CD4-positive, alpha-beta memory T cell (primary cell): ENCODE results near the gene VGLL3. TPM values are rescaled to one million over a fixed set of nuclear protein-coding genes. Genes with fewer than 3 reads are reported as not detected.

Experiments
- CTCF ChIA-PET: fragments of 350-600 bp; sonication (Branson Sonifier 250); formaldehyde crosslinking; loops from one replicate; lab custom pipeline; 2021; ENCODE audit warnings: inconsistent platforms; ENCODE audit not compliant: partially characterized antibody; lab: Charles Lee
- POLR2A ChIA-PET: fragments of 350-600 bp; sonication (Branson Sonifier 250); formaldehyde crosslinking; loops from one replicate; lab custom pipeline; 2021; ENCODE audit not compliant: partially characterized antibody; lab: Charles Lee
- DNase-seq, 5 donors: peaks; one replicate each; pipeline versions ENCODE4 v3.0.0 to v3.0.0-alpha.2; 2020 to 2022; ENCODE audit warnings: mixed read lengths in 1 of 5
- H3K27ac ChIP-seq: one replicate; pipeline ENCODE4 v1.7.0; 2013; ENCODE audit warnings: low read depth, low read length
- H3K27me3 ChIP-seq: 2 replicates; pipeline ENCODE4 v1.7.0; 2013; ENCODE audit warnings: mild to moderate bottlenecking, low read length, moderate library complexity; ENCODE audit not compliant: insufficient read depth
- H3K36me3 ChIP-seq: 2 replicates; pipeline ENCODE4 v1.7.0; 2013; ENCODE audit warnings: mild to moderate bottlenecking, low read length, moderate library complexity; ENCODE audit not compliant: insufficient read depth
- H3K4me1 ChIP-seq: 2 replicates; pipeline ENCODE4 v1.7.0; 2013; ENCODE audit warnings: mild to moderate bottlenecking, low read length, moderate library complexity; ENCODE audit not compliant: insufficient read depth
- H3K4me3 ChIP-seq, 2 donors: one replicate each; pipeline ENCODE4 v1.7.0; 2013; ENCODE audit warnings: low read length in 2 of 2, mild to moderate bottlenecking in 1 of 2
- H3K9me3 ChIP-seq, 2 donors: one replicate each; pipeline ENCODE4 v1.7.0; 2013; ENCODE audit warnings: low read length in 2 of 2, control low read depth in 1 of 2; ENCODE audit not compliant: control insufficient read depth in 1 of 2
- H3K27ac Mint-ChIP-seq, 7 donors: one replicate each; pipeline ENCODE4 v1.8.0; 2020 to 2021; ENCODE audit warnings: mixed read lengths in 7 of 7, mild to moderate bottlenecking in 6 of 7, inconsistent platforms in 3 of 7, moderate library complexity in 3 of 7
- H3K27me3 Mint-ChIP-seq, 2 donors: one replicate each; pipeline ENCODE4 v1.8.0; 2020 to 2021; ENCODE audit warnings: mixed read lengths in 2 of 2
- H3K36me3 Mint-ChIP-seq, 2 donors: one replicate each; pipeline ENCODE4 v1.8.0; 2020 to 2021; ENCODE audit warnings: mixed read lengths in 2 of 2, inconsistent platforms in 1 of 2, mild to moderate bottlenecking in 1 of 2
- H3K4me1 Mint-ChIP-seq, 4 donors: one replicate each; pipeline ENCODE4 v1.8.0; 2020 to 2021; ENCODE audit warnings: mixed read lengths in 4 of 4, mild to moderate bottlenecking in 1 of 4
- H3K4me3 Mint-ChIP-seq, 8 donors: one replicate each; pipeline ENCODE4 v1.8.0; 2020 to 2021; ENCODE audit warnings: mixed read lengths in 8 of 8, mild to moderate bottlenecking in 7 of 8, moderate library complexity in 6 of 8, inconsistent platforms in 3 of 8
- H3K9me3 Mint-ChIP-seq, 8 donors: one replicate each; pipeline ENCODE4 v1.8.0; 2020 to 2021; ENCODE audit warnings: mixed read lengths in 8 of 8, mild to moderate bottlenecking in 5 of 8, inconsistent platforms in 3 of 8, moderate library complexity in 1 of 8
- intact Hi-C: fragments of 100-400 bp; cut with micrococcal nuclease; formaldehyde crosslinking; loops from one replicate; pipeline ENCODE4 v1.15.1; 2023
- polyA plus RNA-seq, 2 donors: library from polyadenylated mRNA; unstranded; fragments of 300-500 nt; fragmentation: Illumina TruSeq; gene quantifications; one replicate each; pipeline ENCODE4 v1.2.3, GENCODE V29; 2021
- total RNA-seq, 2 experiments: library from RNA; stranded (reverse); gene quantifications; one replicate each; pipeline ENCODE4 v1.2.3, GENCODE V29; 2021

VGLL3 gene
- total and polyA plus RNA-seq, 4 experiments from 2014 or later = not detected

DNA sequence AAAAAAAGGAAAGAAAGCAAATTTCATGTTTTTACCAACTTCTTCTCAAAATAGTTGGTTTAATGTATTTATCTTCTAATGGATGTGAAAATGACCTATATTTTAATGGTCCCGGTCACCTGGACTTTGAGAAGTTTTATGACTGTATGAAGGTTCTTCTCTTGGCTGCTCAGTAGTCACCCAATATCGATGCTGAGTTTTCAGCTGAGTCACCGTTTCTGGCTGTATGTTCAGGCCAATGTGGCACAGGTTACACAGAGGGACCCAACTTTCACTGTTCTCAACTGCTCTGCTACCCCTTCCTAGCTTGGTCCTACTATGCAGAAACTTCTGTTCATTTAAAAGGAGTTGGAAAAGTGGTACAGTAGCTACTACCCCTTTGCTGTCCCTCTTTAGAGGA is 25.8 kb downstream of the VGLL3 start:
- no peak overlapping the region for H3K27ac ChIP-seq
- ChIA-PET CTCF (no interaction called here), POLR2A (no interaction called here)
- no peaks in the 10 kb centered on the region for H3K9me3 ChIP-seq
- Mint-ChIP-seq H3K4me1 (no peaks in the 10 kb centered on the region), H3K27me3 (no peaks in the 10 kb centered on the region), H3K4me3 (no peak overlapping the region), H3K36me3 (no peaks in the 10 kb centered on the region), H3K9me3 (peaks cover 0 to 13% (median 1%) of the 10 kb centered on the region in 8 donors), H3K27ac (no peak overlapping the region)
- intact Hi-C loops = no loop called here
- H3K27me3 ChIP-seq = no peaks in the 10 kb centered on the region
- no peak overlapping the region for H3K4me3 ChIP-seq
- no peak for DNase-seq
- H3K4me1 ChIP-seq = no peaks in the 10 kb centered on the region
- H3K36me3 ChIP-seq = no peaks in the 10 kb centered on the region

DNA sequence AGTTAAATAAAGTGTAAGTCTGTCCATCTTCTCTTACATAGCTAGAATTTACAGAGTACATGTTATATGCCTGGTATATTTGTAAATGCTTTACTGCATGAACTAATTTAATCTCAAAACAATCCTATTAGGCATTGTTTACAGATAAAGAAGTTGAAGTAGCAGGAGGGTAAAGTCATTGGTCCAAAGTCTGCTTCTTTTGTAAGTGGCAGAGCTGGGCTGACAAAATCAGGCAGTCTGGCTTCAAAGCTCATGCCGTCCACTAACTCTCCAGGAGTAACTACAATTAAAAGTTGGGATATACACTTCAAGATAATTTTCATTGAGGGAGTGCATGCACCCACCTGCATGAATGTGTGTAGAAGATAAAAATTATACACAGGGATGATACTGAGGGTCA is 27.3 kb downstream of the VGLL3 start:
- POLR2A ChIA-PET = no interaction called here
- Mint-ChIP-seq H3K36me3 (no peaks in the 10 kb centered on the region), H3K9me3 (peaks cover 0 to 13% (median 0%) of the 10 kb centered on the region in 8 donors), H3K4me1 (no peaks in the 10 kb centered on the region), H3K27me3 (no peaks in the 10 kb centered on the region), H3K27ac (no peak overlapping the region), H3K4me3 (no peak overlapping the region)
- no peaks in the 10 kb centered on the region for H3K36me3 ChIP-seq
- no peaks in the 10 kb centered on the region for H3K4me1 ChIP-seq
- CTCF ChIA-PET = no interaction called here
- no peak overlapping the region for H3K4me3 ChIP-seq
- H3K27ac ChIP-seq = no peak overlapping the region
- intact Hi-C loops = no loop called here
- no peaks in the 10 kb centered on the region for H3K27me3 ChIP-seq
- no peaks in the 10 kb centered on the region for H3K9me3 ChIP-seq
- DNase-seq = no peak

DNA sequence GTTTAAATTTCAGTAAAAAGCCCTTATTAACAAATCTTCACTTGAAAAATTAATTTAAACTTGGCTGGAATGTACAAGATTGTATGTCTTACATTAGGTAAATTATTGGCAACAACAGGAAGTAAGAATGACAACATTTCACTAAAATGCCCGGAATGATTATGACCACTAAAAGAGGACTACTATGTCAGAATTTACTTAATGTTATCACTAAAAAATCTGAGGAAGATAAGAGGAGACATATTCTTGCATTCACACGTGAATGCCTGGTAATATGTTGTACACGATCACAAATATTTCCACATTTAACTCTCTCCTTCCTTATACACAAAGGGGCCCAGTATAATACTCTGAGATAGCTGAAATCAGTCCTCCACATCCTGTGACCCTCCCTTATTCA is 29.7 kb downstream of the VGLL3 start:
- DNase-seq = no peak
- Mint-ChIP-seq H3K36me3 (no peaks in the 10 kb centered on the region), H3K9me3 (peaks cover 0 to 13% (median under 1%) of the 10 kb centered on the region in 8 donors), H3K27me3 (no peaks in the 10 kb centered on the region), H3K4me1 (no peaks in the 10 kb centered on the region), H3K27ac (no peak overlapping the region), H3K4me3 (no peak overlapping the region)
- intact Hi-C loops = no loop called here
- Histone ChIP-seq H3K27me3 (no peaks in the 10 kb centered on the region), H3K4me1 (no peaks in the 10 kb centered on the region), H3K4me3 (no peak overlapping the region), H3K9me3 (no peaks in the 10 kb centered on the region), H3K27ac (no peak overlapping the region), H3K36me3 (no peaks in the 10 kb centered on the region)
- POLR2A ChIA-PET = no interaction called here
- CTCF ChIA-PET = no interaction called here

DNA sequence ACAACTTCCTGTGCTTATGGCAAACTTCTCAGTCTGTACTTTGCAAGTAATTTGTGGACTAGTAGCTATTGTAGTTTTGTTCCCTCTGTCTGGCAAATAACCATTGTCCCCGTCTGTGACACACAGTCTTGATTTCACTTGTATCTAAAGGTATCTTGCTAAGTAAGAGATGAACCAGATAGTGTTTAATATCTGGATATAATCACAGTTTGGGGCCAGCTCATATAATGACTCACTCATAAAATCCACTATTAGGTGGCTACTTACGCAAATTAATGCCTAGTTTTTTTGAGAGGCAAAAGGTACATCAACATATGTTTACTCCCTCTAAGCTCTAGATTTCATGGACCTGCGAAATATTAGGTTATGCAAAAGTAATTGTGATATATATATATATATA is 30.4 kb downstream of the VGLL3 start:
- no peaks in the 10 kb centered on the region for H3K4me1 ChIP-seq
- H3K36me3 Mint-ChIP-seq = no peaks in the 10 kb centered on the region
- no peaks in the 10 kb centered on the region for H3K36me3 ChIP-seq
- H3K27ac Mint-ChIP-seq = no peak overlapping the region
- DNase-seq = no peak
- H3K4me3 Mint-ChIP-seq = no peak overlapping the region
- no peaks in the 10 kb centered on the region for H3K27me3 Mint-ChIP-seq
- ChIA-PET CTCF (no interaction called here), POLR2A (no interaction called here)
- no peaks in the 10 kb centered on the region for H3K9me3 ChIP-seq
- H3K9me3 Mint-ChIP-seq = peaks cover 0 to 8% (median under 1%) of the 10 kb centered on the region in 8 donors
- intact Hi-C loops = no loop called here
- no peak overlapping the region for H3K27ac ChIP-seq
- no peaks in the 10 kb centered on the region for H3K27me3 ChIP-seq
- H3K4me3 ChIP-seq = no peak overlapping the region
- H3K4me1 Mint-ChIP-seq = no peaks in the 10 kb centered on the region

DNA sequence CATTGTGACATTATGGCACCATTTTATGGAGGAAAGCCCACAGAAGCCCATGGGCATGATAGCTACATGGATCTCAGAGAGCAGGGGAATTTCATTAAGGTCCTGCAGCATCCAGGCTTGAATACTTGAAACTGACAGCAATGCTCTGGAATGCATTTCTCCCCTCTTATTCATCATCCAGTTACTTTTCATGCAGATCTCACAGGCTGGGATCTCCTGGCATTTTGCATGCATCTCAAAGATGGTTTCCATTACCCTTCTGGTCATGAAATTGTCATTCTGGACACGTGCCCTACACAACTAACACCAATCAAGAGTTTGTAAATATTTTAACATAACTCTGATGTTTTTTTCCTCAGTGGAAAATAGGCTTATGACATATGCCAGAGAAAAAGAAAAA is 32.4 kb downstream of the VGLL3 start:
- Histone ChIP-seq H3K9me3 (no peaks in the 10 kb centered on the region), H3K4me3 (no peak overlapping the region), H3K4me1 (no peaks in the 10 kb centered on the region), H3K27me3 (no peaks in the 10 kb centered on the region), H3K27ac (no peak overlapping the region), H3K36me3 (no peaks in the 10 kb centered on the region)
- Mint-ChIP-seq H3K36me3 (no peaks in the 10 kb centered on the region), H3K9me3 (peaks cover 0 to 4% (median 0%) of the 10 kb centered on the region in 8 donors), H3K27ac (no peak overlapping the region), H3K27me3 (no peaks in the 10 kb centered on the region), H3K4me3 (no peak overlapping the region), H3K4me1 (no peaks in the 10 kb centered on the region)
- CTCF ChIA-PET = no interaction called here
- POLR2A ChIA-PET = no interaction called here
- intact Hi-C loops = no loop called here
- DNase-seq = no peak

- no peak overlapping the region for H3K27ac ChIP-seq
- Mint-ChIP-seq H3K36me3 (no peaks in the 10 kb centered on the region), H3K27ac (no peak overlapping the region), H3K9me3 (peaks cover 0 to 3% (median under 1%) of the 10 kb centered on the region in 8 donors), H3K4me3 (no peak overlapping the region), H3K4me1 (no peaks in the 10 kb centered on the region), H3K27me3 (no peaks in the 10 kb centered on the region)
- ChIA-PET POLR2A (no interaction called here), CTCF (no interaction called here)
- intact Hi-C loops = no loop called here
- H3K4me1 ChIP-seq = no peaks in the 10 kb centered on the region
- H3K27me3 ChIP-seq = no peaks in the 10 kb centered on the region
- no peak overlapping the region for H3K4me3 ChIP-seq
- H3K9me3 ChIP-seq = no peaks in the 10 kb centered on the region
- DNase-seq = no peak
- H3K36me3 ChIP-seq = no peaks in the 10 kb centered on the region
These were observed 36.2 kb downstream of the VGLL3 start for GRCh38 chr3:86954747-86955146.

DNA sequence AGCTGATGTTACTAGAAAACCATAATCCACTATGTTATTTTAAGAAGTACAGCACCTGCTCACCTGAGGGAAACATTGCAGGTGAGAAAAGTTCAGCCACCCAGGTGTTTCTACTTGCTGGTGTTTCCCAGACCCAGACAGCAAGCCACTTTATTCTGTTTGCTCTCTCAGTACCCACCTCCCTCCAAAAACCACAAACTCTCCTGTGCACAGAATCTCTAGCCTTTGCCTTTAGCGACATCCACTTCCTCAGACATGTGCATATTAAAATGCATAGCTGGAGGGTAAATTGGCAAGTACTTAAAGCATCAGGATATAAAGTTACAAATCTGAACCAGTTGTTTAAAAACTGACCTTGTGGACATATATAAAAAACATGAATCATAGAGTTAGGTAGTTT is 36.7 kb downstream of the VGLL3 start:
- ChIA-PET CTCF (no interaction called here), POLR2A (no interaction called here)
- Histone ChIP-seq H3K27me3 (no peaks in the 10 kb centered on the region), H3K27ac (no peak overlapping the region), H3K36me3 (no peaks in the 10 kb centered on the region), H3K4me1 (no peaks in the 10 kb centered on the region), H3K4me3 (no peak overlapping the region), H3K9me3 (no peaks in the 10 kb centered on the region)
- Mint-ChIP-seq H3K27me3 (no peaks in the 10 kb centered on the region), H3K9me3 (peaks cover 0 to 3% (median under 1%) of the 10 kb centered on the region in 8 donors), H3K36me3 (no peaks in the 10 kb centered on the region), H3K4me3 (no peak overlapping the region), H3K4me1 (no peaks in the 10 kb centered on the region), H3K27ac (no peak overlapping the region)
- intact Hi-C loops = no loop called here
- DNase-seq = no peak

DNA sequence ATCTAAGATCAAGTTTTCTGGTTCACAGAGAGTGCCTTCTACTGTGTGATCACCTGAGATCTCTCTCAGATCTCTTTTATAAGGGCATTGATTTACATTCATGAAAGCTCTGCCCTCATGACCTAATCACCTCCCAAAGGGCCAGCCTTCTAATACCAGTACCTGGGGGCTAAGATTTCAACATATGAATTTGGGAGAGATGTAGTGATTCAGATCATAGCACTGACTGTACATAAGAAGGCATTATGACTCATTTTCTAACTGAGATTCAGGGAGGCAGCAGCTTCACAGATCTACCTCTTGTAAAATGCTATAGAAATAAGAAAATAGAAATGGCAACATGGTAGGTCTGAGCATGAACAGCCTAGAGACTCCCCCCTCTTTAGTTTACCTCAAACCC is 39.6 kb downstream of the VGLL3 start:
- Mint-ChIP-seq H3K27ac (no peak overlapping the region), H3K4me3 (no peak overlapping the region), H3K36me3 (no peaks in the 10 kb centered on the region), H3K27me3 (no peaks in the 10 kb centered on the region), H3K4me1 (no peaks in the 10 kb centered on the region), H3K9me3 (peaks cover 0 to 3% (median 0%) of the 10 kb centered on the region in 8 donors)
- ChIA-PET CTCF (no interaction called here), POLR2A (no interaction called here)
- H3K4me1 ChIP-seq = no peaks in the 10 kb centered on the region
- H3K36me3 ChIP-seq = no peaks in the 10 kb centered on the region
- intact Hi-C loops = no loop called here
- DNase-seq = no peak
- no peak overlapping the region for H3K27ac ChIP-seq
- no peak overlapping the region for H3K4me3 ChIP-seq
- no peaks in the 10 kb centered on the region for H3K9me3 ChIP-seq
- no peaks in the 10 kb centered on the region for H3K27me3 ChIP-seq
